SU-DHL-6 (cell line): ENCODE data around the gene ART1.

ENCODE experiments used
- H2AFZ ChIP-seq: fragments of 200-600 bp; sonication (generic); 2 replicates; pipeline ENCODE4 v1.6.1; 2014; ENCODE audit warnings: low read depth, mild to moderate bottlenecking, moderate library complexity, mixed read lengths, antibody characterized with exemption, low read length; ENCODE audit not compliant: severe bottlenecking
- H3F3A ChIP-seq: fragments of 200-600 bp; shearing (Covaris generic); 2 replicates; pipeline ENCODE4 v1.6.0; 2016; ENCODE audit warnings: antibody characterized with exemption, mild to moderate bottlenecking; ENCODE audit not compliant: insufficient read depth
- H3K27ac ChIP-seq: fragments of 200-600 bp; sonication (generic); 2 replicates; pipeline ENCODE4 v1.5.1; 2016; ENCODE audit warnings: low read depth, mild to moderate bottlenecking, low read length, moderate library complexity, mixed read lengths
- H3K27me3 ChIP-seq: fragments of 200-600 bp; sonication (generic), shearing (Covaris generic); 2 replicates; pipeline ENCODE4 v1.6.0; 2014; ENCODE audit warnings: mild to moderate bottlenecking, low read length
- H3K36me3 ChIP-seq: fragments of 200-600 bp; sonication (generic); 2 replicates; pipeline ENCODE4 v1.6.1; 2014; ENCODE audit warnings: mild to moderate bottlenecking, low read length, mixed read lengths
- H3K4me2 ChIP-seq: fragments of 300-600, 200-600 bp; shearing (Covaris generic), sonication (generic); 2 replicates; pipeline ENCODE4 v1.6.0; 2014; ENCODE audit warnings: low read length, low read depth, mild to moderate bottlenecking; ENCODE audit not compliant: poor library complexity, severe bottlenecking
- H3K4me3 ChIP-seq: fragments of 200-600 bp; sonication (generic); 2 replicates; pipeline ENCODE4 v1.5.1; 2014; ENCODE audit warnings: antibody characterized with exemption, low read length, mild to moderate bottlenecking, mixed read lengths; ENCODE audit not compliant: insufficient read depth, poor library complexity, severe bottlenecking
- H3K79me2 ChIP-seq: fragments of 200-600 bp; sonication (generic); 2 replicates; pipeline ENCODE4 v1.6.1; 2014; ENCODE audit warnings: mild to moderate bottlenecking, low read length, moderate library complexity; ENCODE audit not compliant: insufficient read depth
- H3K9ac ChIP-seq: fragments of 200-600 bp; sonication (generic); 2 replicates; pipeline ENCODE4 v1.7.0; 2014; ENCODE audit warnings: mild to moderate bottlenecking, low read length
- H3K9me2 ChIP-seq: fragments of 200-600 bp; sonication (generic); replicated peaks from 2 replicates; pipeline ENCODE4 v1.6.1; 2014; ENCODE audit warnings: low read length; ENCODE audit not compliant: insufficient read depth
- H3K9me3 ChIP-seq: fragments of 200-600 bp; sonication (generic); 2 replicates; pipeline ENCODE4 v1.6.1; 2014; ENCODE audit warnings: low read length, mixed read lengths; ENCODE audit not compliant: insufficient read depth
- H4K20me1 ChIP-seq: fragments of 200-600 bp; sonication (generic); 2 replicates; pipeline ENCODE4 v1.6.1; 2014; ENCODE audit warnings: low read depth, mild to moderate bottlenecking, antibody characterized with exemption, low read length, moderate library complexity, mixed read lengths
- CTCF ChIP-seq: fragments of 200-600 bp; sonication (generic); IDR thresholded peaks from one replicate; pipeline ENCODE4 v1.5.1; 2017; ENCODE audit warnings: antibody characterized with exemption, mild to moderate bottlenecking, low read length, moderate library complexity; ENCODE audit not compliant: insufficient read depth, poor library complexity, severe bottlenecking
- EZH2phosphoT487 ChIP-seq: fragments of 200-600 bp; sonication (generic), shearing (Covaris generic); conservative IDR thresholded peaks from 2 replicates; pipeline ENCODE4 v1.6.1; 2018; ENCODE audit warnings: mild to moderate bottlenecking, antibody characterized with exemption, low read length, moderate library complexity, mixed read lengths

Gene ART1

DNA sequence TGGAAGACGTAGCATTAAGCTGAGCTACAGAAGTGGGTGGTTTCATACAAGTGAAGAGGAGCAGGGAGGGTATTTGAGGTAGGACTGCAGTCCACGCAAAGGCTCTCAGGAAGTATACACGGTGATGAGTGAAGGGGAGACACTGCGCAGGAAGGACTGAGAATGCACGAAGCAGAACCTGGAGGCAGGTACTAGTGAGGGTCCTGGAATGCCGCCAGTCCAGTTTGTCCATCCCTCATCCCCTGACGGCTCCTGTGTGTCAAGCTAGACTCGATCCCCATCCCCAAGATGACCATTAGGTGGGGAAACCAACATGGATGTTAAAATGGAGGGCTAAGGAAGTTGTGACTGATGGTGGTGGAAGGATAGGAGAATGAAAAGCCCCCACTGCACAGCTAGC is 26.9 kb upstream of the ART1 start:
- H4K20me1 ChIP-seq, result no peaks in the 10 kb centered on the region
- H3K79me2 ChIP-seq, result no peaks in the 10 kb centered on the region
- H3K4me2 ChIP-seq, result no peak overlapping the region
- H3K27me3 ChIP-seq, result no peaks in the 10 kb centered on the region
- no peak overlapping the region for H2AFZ ChIP-seq
- H3K9me3 ChIP-seq, result no peaks in the 10 kb centered on the region
- H3K9ac ChIP-seq, result no peak overlapping the region
- no peaks in the 10 kb centered on the region for H3F3A ChIP-seq
- no peak overlapping the region for H3K27ac ChIP-seq
- H3K9me2 ChIP-seq, result no peaks in the 10 kb centered on the region
- H3K36me3 ChIP-seq, result no peaks in the 10 kb centered on the region
- no peak for TF ChIP-seq EZH2phosphoT487
- TF ChIP-seq CTCF, result no peak
- no peak overlapping the region for H3K4me3 ChIP-seq

- Histone ChIP-seq H2AFZ (no peak overlapping the region), H4K20me1 (no peaks in the 10 kb centered on the region), H3K4me3 (no peak overlapping the region), H3K4me2 (no peak overlapping the region), H3K9me3 (no peaks in the 10 kb centered on the region), H3K27me3 (no peaks in the 10 kb centered on the region), H3K36me3 (no peaks in the 10 kb centered on the region), H3K9me2 (no peaks in the 10 kb centered on the region), H3K27ac (no peak overlapping the region), H3K9ac (no peak overlapping the region), H3F3A (no peaks in the 10 kb centered on the region), H3K79me2 (no peaks in the 10 kb centered on the region)
- TF ChIP-seq EZH2phosphoT487 (no peak), CTCF (no peak)
Observed at GRCh38 chr11:3622521-3622920, 22.4 kb upstream of the ART1 start.

- Histone ChIP-seq H3K9me2 (no peaks in the 10 kb centered on the region), H3K9ac (no peak overlapping the region), H3K27me3 (no peaks in the 10 kb centered on the region), H3F3A (no peaks in the 10 kb centered on the region), H3K4me2 (no peak overlapping the region), H3K4me3 (no peak overlapping the region), H3K36me3 (no peaks in the 10 kb centered on the region), H2AFZ (no peak overlapping the region), H3K79me2 (no peaks in the 10 kb centered on the region), H3K27ac (no peak overlapping the region), H3K9me3 (no peaks in the 10 kb centered on the region), H4K20me1 (no peaks in the 10 kb centered on the region)
- TF ChIP-seq CTCF (no peak), EZH2phosphoT487 (no peak)
Observed at GRCh38 chr11:3623121-3623520, 21.8 kb upstream of the ART1 start.
